ENCODE measurements around the gene MLPH.

Gene MLPH

DNA sequence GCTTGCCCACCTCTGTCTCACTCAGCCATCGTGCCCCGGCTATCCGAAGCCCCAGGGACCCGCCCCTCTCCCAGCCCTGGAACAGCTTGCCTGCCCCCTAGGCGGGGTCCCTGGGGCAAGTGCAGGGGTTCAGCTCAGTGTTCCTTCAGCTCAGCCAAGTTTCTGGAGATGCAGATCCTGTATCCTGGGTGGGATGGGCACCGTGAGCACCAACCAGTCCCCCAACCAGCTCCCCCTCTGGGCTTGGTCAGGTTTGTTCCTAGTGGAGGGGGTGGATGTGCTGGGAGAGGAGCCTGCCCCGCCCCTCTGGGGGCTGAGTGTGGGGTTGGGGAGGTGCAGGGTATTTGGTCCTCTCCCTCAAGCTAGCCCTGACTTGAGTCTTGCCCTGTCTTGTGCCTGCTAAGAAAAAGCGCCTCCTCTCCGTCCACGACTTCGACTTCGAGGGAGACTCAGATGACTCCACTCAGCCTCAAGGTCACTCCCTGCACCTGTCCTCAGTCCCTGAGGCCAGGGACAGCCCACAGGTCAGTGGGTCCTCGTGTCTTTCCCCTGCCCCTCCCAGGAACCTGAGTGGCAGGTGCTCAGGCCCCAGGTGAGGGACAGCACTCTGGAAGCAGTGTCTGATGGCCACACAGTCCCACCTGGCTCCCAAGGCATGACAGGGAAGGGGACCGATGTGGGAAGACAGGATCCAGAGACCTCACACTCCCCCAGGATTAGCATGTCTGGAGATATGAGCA, 32.6 kb downstream of the MLPH start:
- H3K4me3 Mint-ChIP-seq: no peak overlapping the region
- DNase-seq (ENCODE audit: low spot score): no peak
- no peak overlapping the region for H3K27ac Mint-ChIP-seq
- no peaks in the 10 kb centered on the region for H3K4me1 Mint-ChIP-seq (ENCODE audit: low read depth)
- H3K27me3 Mint-ChIP-seq (ENCODE audit: low read depth): no peaks in the 10 kb centered on the region
- no peaks in the 10 kb centered on the region for H3K36me3 Mint-ChIP-seq (ENCODE audit: low read depth)
- no peaks in the 10 kb centered on the region for H3K9me3 Mint-ChIP-seq

DNA sequence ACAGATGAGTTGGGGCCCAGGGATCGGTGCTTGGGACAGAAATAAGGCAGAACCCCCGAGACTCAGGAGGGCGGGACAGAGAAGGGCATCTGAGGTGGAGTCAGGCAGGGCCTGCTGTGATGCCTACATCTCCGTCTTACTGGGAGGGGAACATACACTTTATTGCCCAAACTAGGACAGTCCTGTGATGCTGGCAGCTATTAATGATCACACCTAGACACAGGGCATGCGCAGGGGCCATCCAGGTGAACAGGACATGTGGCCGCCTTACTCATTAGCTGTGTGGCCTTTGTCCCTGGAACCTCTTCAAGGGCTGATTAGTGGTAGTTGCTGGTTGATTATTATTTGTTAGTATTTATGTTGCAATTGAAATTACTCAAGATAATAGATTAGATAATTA, 33.2 kb downstream of the MLPH start:
- no peak overlapping the region for H3K27ac Mint-ChIP-seq

DNA sequence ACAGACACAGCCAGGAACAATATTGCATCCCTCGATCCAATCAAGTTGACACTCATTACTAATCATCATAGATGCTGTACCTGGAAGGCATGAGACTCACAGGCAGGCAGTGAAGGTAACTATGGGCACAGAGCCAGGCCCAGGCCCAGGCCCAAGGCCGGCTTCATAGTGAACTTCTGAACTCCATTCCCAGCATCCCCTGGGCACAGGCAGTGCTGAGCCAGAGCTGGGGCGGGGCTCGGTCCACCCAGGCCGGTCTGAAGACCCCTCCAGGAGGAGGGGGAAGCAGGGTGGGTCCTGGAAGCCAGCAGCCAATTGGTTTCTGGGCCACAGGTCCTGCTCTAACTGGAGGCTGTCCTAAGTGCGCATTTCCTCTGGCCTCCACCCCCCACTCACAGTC, 37.6 kb downstream of the MLPH start:
- Mint-ChIP-seq H3K4me3 (no peak overlapping the region), H3K9me3 (no peaks in the 10 kb centered on the region), H3K4me1 (ENCODE audit: low read depth) (no peaks in the 10 kb centered on the region), H3K36me3 (ENCODE audit: low read depth) (no peaks in the 10 kb centered on the region), H3K27ac (no peak overlapping the region), H3K27me3 (ENCODE audit: low read depth) (no peaks in the 10 kb centered on the region)
- DNase-seq (ENCODE audit: low spot score): no peak

More for the DNA sequence above, 33.2 kb downstream of the MLPH start:
- H3K36me3 Mint-ChIP-seq (ENCODE audit: low read depth): no peaks in the 10 kb centered on the region
- H3K4me1 Mint-ChIP-seq (ENCODE audit: low read depth): no peaks in the 10 kb centered on the region
- no peaks in the 10 kb centered on the region for H3K9me3 Mint-ChIP-seq
- H3K27me3 Mint-ChIP-seq (ENCODE audit: low read depth): no peaks in the 10 kb centered on the region
- no peak overlapping the region for H3K4me3 Mint-ChIP-seq
- DNase-seq (ENCODE audit: low spot score): no peak

DNA sequence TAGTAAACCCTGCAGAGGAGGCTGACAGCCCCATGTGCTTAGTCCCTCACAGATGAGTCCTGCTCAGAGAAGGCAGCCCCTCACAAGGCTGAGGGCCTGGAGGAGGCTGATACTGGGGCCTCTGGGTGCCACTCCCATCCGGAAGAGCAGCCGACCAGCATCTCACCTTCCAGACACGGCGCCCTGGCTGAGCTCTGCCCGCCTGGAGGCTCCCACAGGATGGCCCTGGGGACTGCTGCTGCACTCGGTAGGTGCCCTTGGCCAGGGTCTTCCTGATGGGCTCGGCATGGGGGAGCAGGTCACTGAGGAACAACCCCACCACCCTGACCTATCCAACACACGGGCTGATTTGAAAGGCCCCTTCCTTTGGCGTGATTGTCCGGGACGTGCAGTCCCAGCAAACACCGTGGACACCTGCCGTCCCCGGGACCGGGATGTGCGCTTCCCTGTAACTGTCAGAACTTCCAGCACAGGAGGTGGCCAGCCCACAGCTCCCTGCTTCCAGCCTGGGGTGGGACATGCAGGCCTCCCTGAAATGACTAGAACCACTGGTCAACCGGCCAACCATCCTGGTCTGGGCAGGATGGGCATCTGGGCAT, 38.6 kb downstream of the MLPH start:
- Mint-ChIP-seq H3K4me1 (ENCODE audit: low read depth) (no peaks in the 10 kb centered on the region), H3K4me3 (no peak overlapping the region), H3K27ac (no peak overlapping the region), H3K9me3 (no peaks in the 10 kb centered on the region), H3K36me3 (ENCODE audit: low read depth) (no peaks in the 10 kb centered on the region), H3K27me3 (ENCODE audit: low read depth) (no peaks in the 10 kb centered on the region)
- no peak for DNase-seq (ENCODE audit: low spot score)

DNA sequence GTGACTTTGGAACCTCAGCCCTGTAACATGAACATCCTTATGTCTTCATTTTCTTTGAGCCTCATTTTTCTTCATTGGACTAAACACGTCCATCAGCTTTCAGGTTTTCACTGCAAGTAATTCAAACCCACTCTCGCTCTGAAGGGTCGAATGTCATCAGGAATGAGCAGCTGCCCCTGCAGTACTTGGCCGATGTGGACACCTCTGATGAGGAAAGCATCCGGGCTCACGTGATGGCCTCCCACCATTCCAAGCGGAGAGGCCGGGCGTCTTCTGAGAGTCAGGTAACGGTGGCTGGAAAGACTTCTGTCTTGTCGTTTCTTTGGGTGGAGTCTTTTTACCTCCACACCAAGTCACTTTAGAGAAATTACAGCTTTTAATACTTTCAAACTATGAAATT, 40.2 kb downstream of the MLPH start:
- H3K4me1 Mint-ChIP-seq (ENCODE audit: low read depth): no peaks in the 10 kb centered on the region
- no peaks in the 10 kb centered on the region for H3K9me3 Mint-ChIP-seq
- H3K4me3 Mint-ChIP-seq: no peak overlapping the region
- DNase-seq (ENCODE audit: low spot score): no peak
- no peaks in the 10 kb centered on the region for H3K27me3 Mint-ChIP-seq (ENCODE audit: low read depth)
- H3K36me3 Mint-ChIP-seq (ENCODE audit: low read depth): no peaks in the 10 kb centered on the region
- no peak overlapping the region for H3K27ac Mint-ChIP-seq

DNA sequence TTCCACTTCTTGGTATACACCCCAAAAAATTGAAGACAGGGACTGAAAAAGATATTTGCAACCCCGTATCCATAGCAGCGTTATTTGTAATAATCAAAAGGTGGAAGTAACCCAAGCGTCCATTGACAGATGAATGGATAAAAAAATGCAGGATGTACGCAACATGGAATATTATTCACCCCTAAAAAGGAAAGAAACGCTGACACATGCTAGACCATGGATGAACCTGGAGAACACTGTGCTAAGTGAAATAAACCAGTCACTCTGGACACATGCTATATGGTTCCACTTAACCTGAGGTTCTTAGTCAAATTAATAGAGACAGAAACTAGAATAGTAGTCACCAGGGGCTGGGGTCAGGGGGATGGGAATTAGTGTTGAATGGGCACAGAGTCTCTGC, 40.7 kb downstream of the MLPH start:
- Mint-ChIP-seq H3K4me1 (ENCODE audit: low read depth) (no peaks in the 10 kb centered on the region), H3K36me3 (ENCODE audit: low read depth) (no peaks in the 10 kb centered on the region), H3K27me3 (ENCODE audit: low read depth) (no peaks in the 10 kb centered on the region), H3K9me3 (no peaks in the 10 kb centered on the region), H3K4me3 (no peak overlapping the region), H3K27ac (no peak overlapping the region)
- DNase-seq (ENCODE audit: low spot score): no peak

DNA sequence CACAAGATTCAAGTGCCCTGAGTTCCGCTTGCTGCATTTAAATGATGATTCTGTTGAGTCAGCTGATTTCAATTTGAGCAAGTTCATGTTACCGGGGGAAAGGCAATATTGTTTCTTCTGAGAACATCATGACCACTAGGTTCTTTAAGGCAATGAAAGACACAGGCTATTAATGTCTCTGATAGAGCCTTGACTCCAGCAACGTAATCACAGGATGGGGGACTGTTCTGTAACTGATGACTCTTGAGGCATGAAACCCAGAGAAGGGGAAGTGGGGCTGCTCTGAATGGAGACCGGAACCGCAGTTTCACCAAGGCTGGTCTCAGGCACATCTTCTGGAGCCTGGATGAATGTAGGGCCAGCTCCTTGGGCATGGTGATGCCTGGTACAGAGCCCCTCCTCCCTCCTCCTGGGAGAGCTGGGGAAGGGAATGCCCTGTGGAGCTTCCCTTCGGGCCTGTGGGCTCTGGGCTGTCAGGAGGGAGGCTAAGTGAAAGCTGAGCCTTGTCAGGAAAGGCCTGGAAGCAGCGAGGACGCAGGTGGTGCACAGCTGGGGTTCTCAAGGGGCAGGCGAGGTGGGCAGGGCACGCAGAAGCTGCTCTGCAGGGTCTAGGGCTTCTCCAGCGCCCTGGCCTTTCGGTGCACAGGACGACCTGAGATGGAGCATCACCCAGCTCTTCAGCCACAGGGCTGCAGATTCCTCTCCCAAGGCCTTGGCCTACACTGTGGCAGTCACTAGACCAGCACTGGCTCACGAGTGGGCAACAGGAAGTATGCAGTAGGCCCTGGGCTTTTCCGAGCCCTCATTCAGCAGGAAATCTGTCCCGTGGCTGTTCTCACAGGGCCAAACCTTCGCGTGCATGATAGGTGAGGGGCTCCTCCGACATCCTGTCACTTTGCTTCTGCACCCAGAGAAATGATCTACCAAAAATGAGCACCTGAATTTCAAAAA, 42.7 kb downstream of the MLPH start:
- Mint-ChIP-seq H3K4me1 (ENCODE audit: low read depth) (no peaks in the 10 kb centered on the region), H3K36me3 (ENCODE audit: low read depth) (no peaks in the 10 kb centered on the region), H3K9me3 (no peaks in the 10 kb centered on the region), H3K27ac (no peak overlapping the region), H3K27me3 (ENCODE audit: low read depth) (no peaks in the 10 kb centered on the region), H3K4me3 (no peak overlapping the region)
- no peak for DNase-seq (ENCODE audit: low spot score)

DNA sequence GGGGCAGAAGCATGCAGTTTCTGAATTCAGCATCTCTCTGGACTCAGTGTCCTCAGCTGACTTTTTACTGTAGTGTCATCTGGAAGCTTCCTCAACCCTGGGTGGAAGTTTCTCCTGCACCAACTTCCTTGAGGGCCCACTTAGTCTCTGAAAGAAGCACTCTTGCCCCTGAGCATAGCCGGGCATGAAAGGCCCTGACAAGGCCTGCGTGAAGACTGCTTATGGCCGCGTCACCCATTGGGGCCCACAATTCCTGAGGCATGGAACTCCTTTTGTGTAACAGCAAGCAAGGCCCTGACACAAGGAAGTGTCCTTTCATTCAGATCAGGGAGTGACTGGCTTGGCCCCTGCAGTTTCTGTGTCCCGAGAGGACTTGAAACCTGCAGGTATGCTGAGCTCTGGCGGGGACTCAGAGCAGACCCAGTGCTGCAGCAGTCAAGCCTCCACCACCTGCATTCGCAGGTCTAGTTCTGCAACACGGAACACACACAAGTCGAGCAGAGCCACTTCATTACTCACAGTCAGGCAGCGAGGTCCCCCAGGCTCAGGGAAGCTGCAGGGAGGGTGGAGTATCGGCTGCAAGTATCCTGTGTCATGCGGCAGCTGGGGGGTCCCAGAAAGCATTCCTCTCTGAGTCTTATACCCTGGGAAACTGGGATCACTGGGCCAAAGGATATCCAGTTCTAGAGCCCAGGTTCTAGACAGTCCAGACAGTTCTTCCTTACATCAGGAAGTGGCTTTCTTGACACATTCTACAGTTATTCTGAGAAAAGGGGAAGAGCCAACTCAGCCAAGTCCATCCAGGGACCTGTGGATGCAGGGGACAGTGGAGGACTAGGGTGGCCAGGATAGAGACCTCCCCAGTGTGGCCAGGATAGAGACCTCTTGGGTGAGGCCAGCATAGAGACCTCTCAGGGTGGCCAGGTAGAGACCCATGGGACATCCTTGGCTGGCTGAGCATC, 43.7 kb downstream of the MLPH start:
- DNase-seq (ENCODE audit: low spot score): no peak
- Mint-ChIP-seq H3K4me1 (ENCODE audit: low read depth) (no peaks in the 10 kb centered on the region), H3K27me3 (ENCODE audit: low read depth) (no peaks in the 10 kb centered on the region), H3K36me3 (ENCODE audit: low read depth) (no peaks in the 10 kb centered on the region), H3K9me3 (no peaks in the 10 kb centered on the region), H3K4me3 (no peak overlapping the region), H3K27ac (no peak overlapping the region)

DNA sequence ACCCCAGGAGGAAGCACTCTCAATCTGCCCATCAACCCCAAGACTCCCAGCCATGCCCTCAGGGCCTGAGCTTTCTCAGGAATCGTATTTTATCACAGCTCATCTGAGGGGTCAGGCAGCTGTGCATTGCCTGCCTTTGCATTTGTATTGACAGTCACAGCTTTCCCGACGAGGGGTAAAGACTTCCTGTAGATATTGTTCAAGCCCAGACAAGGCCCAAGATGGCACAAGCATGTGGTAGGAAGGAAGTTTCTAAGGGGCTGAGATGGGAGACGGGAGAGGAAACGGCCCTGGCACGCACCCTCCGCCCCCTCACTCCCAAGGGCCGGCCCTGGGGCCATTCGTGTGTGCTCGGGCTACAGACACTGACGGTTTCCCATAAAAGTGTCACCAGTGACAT, 45.1 kb downstream of the MLPH start:
- no peaks in the 10 kb centered on the region for H3K9me3 Mint-ChIP-seq
- H3K27me3 Mint-ChIP-seq (ENCODE audit: low read depth): no peaks in the 10 kb centered on the region
- no peaks in the 10 kb centered on the region for H3K36me3 Mint-ChIP-seq (ENCODE audit: low read depth)
- no peaks in the 10 kb centered on the region for H3K4me1 Mint-ChIP-seq (ENCODE audit: low read depth)
- H3K27ac Mint-ChIP-seq: no peak overlapping the region
- H3K4me3 Mint-ChIP-seq: no peak overlapping the region
- no peak for DNase-seq (ENCODE audit: low spot score)

DNA sequence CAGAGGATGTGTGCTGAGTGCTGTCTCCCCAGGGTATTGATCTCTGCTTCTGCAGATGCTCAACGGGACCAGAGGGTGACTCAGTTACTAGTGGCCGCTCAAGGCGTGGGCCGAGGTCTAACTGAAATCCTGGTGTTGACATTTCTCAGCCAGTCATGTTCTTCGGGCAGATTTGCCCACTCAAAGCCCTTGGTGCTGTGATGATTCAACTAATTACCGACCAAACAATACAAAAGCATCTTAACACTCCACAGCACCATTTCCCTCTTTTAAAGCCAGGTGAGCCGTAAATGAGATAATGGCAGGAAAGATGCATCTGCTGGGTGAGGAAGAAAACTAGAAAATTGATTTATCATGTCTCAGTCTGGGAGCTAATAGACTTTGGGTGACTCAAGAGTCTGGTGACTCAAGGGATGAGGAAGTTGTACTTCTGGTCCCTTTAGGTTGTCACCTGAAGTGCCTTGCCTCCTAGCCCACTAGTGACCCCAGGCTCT, 46.7 kb downstream of the MLPH start:
- Mint-ChIP-seq H3K4me1 (ENCODE audit: low read depth) (no peaks in the 10 kb centered on the region), H3K4me3 (no peak overlapping the region), H3K9me3 (no peaks in the 10 kb centered on the region), H3K27me3 (ENCODE audit: low read depth) (no peaks in the 10 kb centered on the region), H3K27ac (no peak overlapping the region), H3K36me3 (ENCODE audit: low read depth) (no peaks in the 10 kb centered on the region)
- DNase-seq (ENCODE audit: low spot score): no peak

DNA sequence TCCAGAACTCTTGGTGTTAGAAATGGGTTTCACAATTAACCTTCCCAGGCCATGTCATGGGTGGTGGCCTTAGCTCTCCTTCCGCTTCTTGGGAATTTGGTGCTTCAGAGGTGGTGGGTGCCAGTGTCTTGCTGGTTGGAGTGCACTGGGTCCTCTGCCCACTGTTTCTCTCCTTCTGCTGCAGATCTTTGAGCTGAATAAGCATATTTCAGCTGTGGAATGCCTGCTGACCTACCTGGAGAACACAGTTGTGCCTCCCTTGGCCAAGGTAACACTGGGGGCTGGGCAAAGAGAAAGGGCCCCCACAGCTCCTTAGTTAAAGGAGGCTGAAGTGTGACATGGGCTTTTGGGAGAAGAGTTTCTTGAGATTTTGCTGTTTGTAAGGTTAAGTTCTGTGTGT, 47.3 kb downstream of the MLPH start:
- Mint-ChIP-seq H3K27ac (no peak overlapping the region), H3K36me3 (ENCODE audit: low read depth) (no peaks in the 10 kb centered on the region), H3K4me1 (ENCODE audit: low read depth) (no peaks in the 10 kb centered on the region), H3K4me3 (no peak overlapping the region), H3K27me3 (ENCODE audit: low read depth) (no peaks in the 10 kb centered on the region), H3K9me3 (no peaks in the 10 kb centered on the region)
- DNase-seq (ENCODE audit: low spot score): no peak

DNA sequence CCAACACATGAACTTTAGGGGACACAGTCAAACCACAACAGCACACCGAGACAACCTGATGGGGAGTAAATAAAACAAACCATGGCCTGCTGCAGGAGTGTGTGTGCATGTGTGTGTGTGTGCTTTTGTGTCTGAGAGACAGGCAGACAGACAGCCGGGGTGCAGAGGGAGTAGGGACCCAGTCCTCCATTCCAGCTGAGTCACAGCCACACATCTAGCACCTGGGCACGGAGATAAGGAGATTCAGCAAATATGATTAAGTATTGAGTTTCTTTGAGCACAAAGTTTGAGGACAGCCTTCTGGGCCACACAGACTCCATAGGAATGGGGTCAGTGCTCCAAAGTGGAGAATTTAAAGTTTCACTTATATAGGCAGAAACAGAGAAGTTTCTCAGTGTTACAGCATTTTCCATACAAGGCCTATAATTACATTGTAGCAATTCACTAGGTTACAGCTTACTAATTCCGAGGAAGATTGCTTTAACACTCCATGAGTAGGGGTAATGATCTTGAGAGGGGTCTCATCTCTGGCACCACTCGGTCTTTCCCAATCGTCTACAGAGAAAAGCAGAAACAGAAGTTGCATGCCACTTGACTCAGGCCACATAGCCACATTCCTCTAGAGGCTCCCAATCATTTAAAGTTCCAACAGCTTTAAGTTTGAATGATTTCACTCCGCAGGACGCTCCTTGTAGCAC, 48.5 kb downstream of the MLPH start:
- H3K4me1 Mint-ChIP-seq (ENCODE audit: low read depth): no peaks in the 10 kb centered on the region
- DNase-seq (ENCODE audit: low spot score): no peak
- no peaks in the 10 kb centered on the region for H3K27me3 Mint-ChIP-seq (ENCODE audit: low read depth)
- no peaks in the 10 kb centered on the region for H3K9me3 Mint-ChIP-seq
- H3K36me3 Mint-ChIP-seq (ENCODE audit: low read depth): no peaks in the 10 kb centered on the region
- no peak overlapping the region for H3K4me3 Mint-ChIP-seq
- no peak overlapping the region for H3K27ac Mint-ChIP-seq

DNA sequence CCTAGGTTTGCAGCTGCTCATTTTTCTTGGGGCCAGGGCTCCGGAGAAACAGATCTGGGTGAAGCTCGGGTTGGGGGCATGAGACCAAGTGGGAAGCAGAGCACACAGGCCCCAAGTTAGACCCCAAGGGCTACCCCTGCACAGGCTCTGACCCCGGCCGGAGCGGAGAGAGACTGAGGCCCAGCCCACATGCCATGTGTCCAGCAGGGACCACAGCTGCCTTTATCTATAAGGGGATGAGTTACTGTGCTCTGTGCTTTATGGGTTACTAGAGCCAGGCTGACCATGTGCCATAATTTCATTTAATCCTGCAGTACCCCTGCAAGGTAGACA, 49.0 kb downstream of the MLPH start:
- no peaks in the 10 kb centered on the region for H3K4me1 Mint-ChIP-seq (ENCODE audit: low read depth)
- H3K36me3 Mint-ChIP-seq (ENCODE audit: low read depth): no peaks in the 10 kb centered on the region
- H3K27ac Mint-ChIP-seq: no peak overlapping the region
- no peaks in the 10 kb centered on the region for H3K9me3 Mint-ChIP-seq
- no peaks in the 10 kb centered on the region for H3K27me3 Mint-ChIP-seq (ENCODE audit: low read depth)
- no peak overlapping the region for H3K4me3 Mint-ChIP-seq
- DNase-seq (ENCODE audit: low spot score): no peak

Data from T-helper 2 cell treated with Interferon-gamma antibody and Interleukin-4, amounts not matched to agents 5 μg/mL and 100 μg/mL, for 36 hours (primary cell).